Measurements from ENCODE around the gene TRAF2.

Gene TRAF2

GRCh38 chr9:136847826-136848392 lies 38.4 kb upstream of the TRAF2 start:
- peak; percentile 96 for DNase-seq

GRCh38 chr9:136848393-136849037 lies 37.8 kb upstream of the TRAF2 start:
- DNase-seq: peak; percentile 68

GRCh38 chr9:136849038-136849959 lies 37.0 kb upstream of the TRAF2 start, which contains the start of gene PHPT1:
Gene PHPT1 (plus strand): TSS chr9:136849409. CDS start chr9:136849431, 22 bp downstream.
- peak; percentile 99 for DNase-seq

- no peak for DNase-seq
These were observed 36.1 kb upstream of the TRAF2 start for GRCh38 chr9:136849960-136850865.

- DNase-seq: no peak
These were observed 35.2 kb upstream of the TRAF2 start for GRCh38 chr9:136850866-136851775.

GRCh38 chr9:136851941-136852663 lies 34.2 kb upstream of the TRAF2 start, which contains the start of gene MAMDC4:
Gene MAMDC4 (plus strand): TSS chr9:136852346. CDS start chr9:136852417, 71 bp downstream.
- DNase-seq: no peak

- DNase-seq: no peak
These were observed 33.4 kb upstream of the TRAF2 start for GRCh38 chr9:136852664-136853595.

- DNase-seq: peak; percentile 53
These were observed 32.7 kb upstream of the TRAF2 start for GRCh38 chr9:136853596-136854112.

- DNase-seq: no peak
These were observed 32.0 kb upstream of the TRAF2 start for GRCh38 chr9:136854113-136854841.

GRCh38 chr9:136854842-136855460 lies 31.4 kb upstream of the TRAF2 start:
- DNase-seq: no peak

GRCh38 chr9:136855461-136856078 lies 30.7 kb upstream of the TRAF2 start:
- no peak for DNase-seq

- DNase-seq: no peak
These were observed 30.2 kb upstream of the TRAF2 start for GRCh38 chr9:136856079-136856476.

- no peak for DNase-seq
These were observed 29.7 kb upstream of the TRAF2 start for GRCh38 chr9:136856541-136857141.

GRCh38 chr9:136857166-136857565 lies 29.1 kb upstream of the TRAF2 start:
- no peak for DNase-seq

- peak; percentile 45 for DNase-seq
These were observed 28.5 kb upstream of the TRAF2 start for GRCh38 chr9:136857581-136858412.

GRCh38 chr9:136858452-136858843 lies 27.9 kb upstream of the TRAF2 start:
- DNase-seq: no peak
